Bronchial epithelial cell (primary cell): ENCODE measurements around the gene TAX1BP1. TPM values are rescaled to one million over a fixed set of nuclear protein-coding genes. Genes with fewer than 3 reads are reported as not detected.

Experiments
- DNase-seq: peaks from one replicate; pipeline ENCODE4 v3.0.0-alpha.2; 2010; ENCODE audit warnings: low read depth
- FAIRE-seq: peaks from 2 replicates; lab custom pipeline; 2011; peaks lifted over from hg19 to GRCh38; lab: Jason Lieb, UNC
- H3K27me3 ChIP-seq: 2 replicates; pipeline ENCODE4 v1.5.1; 2011; ENCODE audit warnings: low read length; ENCODE audit not compliant: control insufficient read depth, insufficient read depth
- H3K36me3 ChIP-seq: 2 replicates; pipeline ENCODE4 v1.5.1; 2011; ENCODE audit warnings: low read length; ENCODE audit not compliant: control insufficient read depth, insufficient read depth
- H3K4me3 ChIP-seq: 2 replicates; pipeline ENCODE4 v1.5.1; 2011; ENCODE audit warnings: mild to moderate bottlenecking, low read depth, low read length, control low read depth
- total RNA-seq: library from RNA; depleted of rRNA; stranded (reverse); fragments of >200 nt; gene quantifications from 2 replicates; pipeline ENCODE4 v1.2.1, GENCODE V29; 2014
- TF ChIP-seq, protein P1 (sequence below): IDR thresholded peaks from 2 replicates; pipeline ENCODE4 v1.5.1; 2011; ENCODE audit warnings: mild to moderate bottlenecking, moderate library complexity, low read length, control low read depth, inconsistent platforms; ENCODE audit not compliant: insufficient read depth, severe bottlenecking

The TAX1BP1 gene
- 92.1 and 150 TPM in 2 replicates for total RNA-seq

GRCh38 chr7:27739909-27740448 lies at the start of gene TAX1BP1:
Gene TAX1BP1, plus strand, starts transcription at chr7:27740162. Its CDS starts 8,363 bp downstream, at chr7:27748525.
- FAIRE-seq (no peak), DNase-seq (peak; percentile 86)
- Histone ChIP-seq H3K36me3 (no peaks in the 10 kb centered on the region), H3K4me3 (peak within 1 kb of the TSS; percentile 59), H3K27me3 (no peaks in the 10 kb centered on the region)
- TF ChIP-seq, protein P1, sequence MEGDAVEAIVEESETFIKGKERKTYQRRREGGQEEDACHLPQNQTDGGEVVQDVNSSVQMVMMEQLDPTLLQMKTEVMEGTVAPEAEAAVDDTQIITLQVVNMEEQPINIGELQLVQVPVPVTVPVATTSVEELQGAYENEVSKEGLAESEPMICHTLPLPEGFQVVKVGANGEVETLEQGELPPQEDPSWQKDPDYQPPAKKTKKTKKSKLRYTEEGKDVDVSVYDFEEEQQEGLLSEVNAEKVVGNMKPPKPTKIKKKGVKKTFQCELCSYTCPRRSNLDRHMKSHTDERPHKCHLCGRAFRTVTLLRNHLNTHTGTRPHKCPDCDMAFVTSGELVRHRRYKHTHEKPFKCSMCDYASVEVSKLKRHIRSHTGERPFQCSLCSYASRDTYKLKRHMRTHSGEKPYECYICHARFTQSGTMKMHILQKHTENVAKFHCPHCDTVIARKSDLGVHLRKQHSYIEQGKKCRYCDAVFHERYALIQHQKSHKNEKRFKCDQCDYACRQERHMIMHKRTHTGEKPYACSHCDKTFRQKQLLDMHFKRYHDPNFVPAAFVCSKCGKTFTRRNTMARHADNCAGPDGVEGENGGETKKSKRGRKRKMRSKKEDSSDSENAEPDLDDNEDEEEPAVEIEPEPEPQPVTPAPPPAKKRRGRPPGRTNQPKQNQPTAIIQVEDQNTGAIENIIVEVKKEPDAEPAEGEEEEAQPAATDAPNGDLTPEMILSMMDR = no peak

GRCh38 chr7:27690649-27691048 lies 49.3 kb upstream of the TAX1BP1 start:
- DNase-seq (no peak), FAIRE-seq (no peak)
- TF ChIP-seq, protein P1 = no peak
- no peaks in the 10 kb centered on the region for H3K27me3 ChIP-seq
- no peaks in the 10 kb centered on the region for H3K36me3 ChIP-seq
- no peak overlapping the region for H3K4me3 ChIP-seq

- TF ChIP-seq, protein P1 = no peak
- DNase-seq = no peak
- Histone ChIP-seq H3K27me3 (no peaks in the 10 kb centered on the region), H3K4me3 (no peak overlapping the region), H3K36me3 (no peaks in the 10 kb centered on the region)
- FAIRE-seq = no peak
Measured at GRCh38 chr7:27693794-27694193, 46.2 kb upstream of the TAX1BP1 start.

GRCh38 chr7:27695096-27695495 lies 44.9 kb upstream of the TAX1BP1 start:
- H3K36me3 ChIP-seq = no peaks in the 10 kb centered on the region
- FAIRE-seq (no peak), DNase-seq (no peak)
- H3K27me3 ChIP-seq = no peaks in the 10 kb centered on the region
- H3K4me3 ChIP-seq = no peak overlapping the region
- TF ChIP-seq, protein P1 = no peak

GRCh38 chr7:27697861-27698430 lies 42.0 kb upstream of the TAX1BP1 start:
- no peak for FAIRE-seq
- Histone ChIP-seq H3K36me3 (no peaks in the 10 kb centered on the region), H3K27me3 (no peaks in the 10 kb centered on the region), H3K4me3 (no peak overlapping the region)
- DNase-seq = peak; percentile 64
- TF ChIP-seq, protein P1 = no peak
